GM21367 (cell line): ENCODE data around the gene EOLA1.
"Not testable (repeated sequence)": the region's sequence is repeated elsewhere in the genome, so short reads cannot be mapped to it uniquely, and the experiment has no call there.

ENCODE experiments used
- ATAC-seq: cut with Tn5 transposase; IDR thresholded peaks from one replicate; pipeline ENCODE4 v1.9.1; 2021; ENCODE audit not compliant: unreplicated experiment

Gene EOLA1

GRCh38 chrX:149513825-149514428 is 26.9 kb upstream of the EOLA1 start:
- ATAC-seq, result no peak

- no peak for ATAC-seq
Observed at GRCh38 chrX:149515954-149516602, 24.7 kb upstream of the EOLA1 start.

GRCh38 chrX:149516604-149517003 is 24.2 kb upstream of the EOLA1 start:
- ATAC-seq, result no peak

GRCh38 chrX:149517308-149517707 is 23.5 kb upstream of the EOLA1 start:
- no peak for ATAC-seq

GRCh38 chrX:149518236-149518635 is 22.6 kb upstream of the EOLA1 start:
- no peak for ATAC-seq

- not testable (repeated sequence) for ATAC-seq
Observed at GRCh38 chrX:149520636-149521277, 20.1 kb upstream of the EOLA1 start.

GRCh38 chrX:149521438-149521837 is 19.4 kb upstream of the EOLA1 start:
- ATAC-seq, result no peak

- no peak for ATAC-seq
Observed at GRCh38 chrX:149522916-149523315, 17.9 kb upstream of the EOLA1 start.

GRCh38 chrX:149525389-149525788 is 15.4 kb upstream of the EOLA1 start:
- ATAC-seq, result peak; percentile 94

- peak; percentile 44 for ATAC-seq
Observed at GRCh38 chrX:149525903-149526302, 14.9 kb upstream of the EOLA1 start.

GRCh38 chrX:149526318-149527033 is 14.3 kb upstream of the EOLA1 start:
- not testable (repeated sequence) for ATAC-seq

GRCh38 chrX:149527705-149528104 is 13.1 kb upstream of the EOLA1 start:
- no peak for ATAC-seq

GRCh38 chrX:149528381-149528780 is 12.4 kb upstream of the EOLA1 start:
- ATAC-seq, result no peak

GRCh38 chrX:149531599-149531998 is 9.2 kb upstream of the EOLA1 start:
- ATAC-seq, result no peak

GRCh38 chrX:149532868-149533267 is 7.9 kb upstream of the EOLA1 start:
- not testable (repeated sequence) for ATAC-seq

GRCh38 chrX:149533999-149534398 is 6.8 kb upstream of the EOLA1 start:
- ATAC-seq, result not testable (repeated sequence)

- ATAC-seq, result not testable (repeated sequence)
Observed at GRCh38 chrX:149534926-149535602, 5.7 kb upstream of the EOLA1 start.

- not testable (repeated sequence) for ATAC-seq
Observed at GRCh38 chrX:149537474-149537873, 3.3 kb upstream of the EOLA1 start.

- peak; percentile 51 for ATAC-seq
Observed at GRCh38 chrX:149539283-149540130, 1.3 kb upstream of the EOLA1 start.

GRCh38 chrX:149540131-149540620 is 636 bp upstream of the EOLA1 start:
- ATAC-seq, result no peak
